ENCODE measurements around the gene HIF3A. TPM values are rescaled to one million over a fixed set of nuclear protein-coding genes. Genes with fewer than 3 reads are reported as not detected.

The HIF3A gene
- total and polyA plus RNA-seq, 2 of the 8 experiments (the other 6 are each of a cell fraction or from before 2014, with no cell fraction given), result 38.6 to 38.8 TPM

DNA sequence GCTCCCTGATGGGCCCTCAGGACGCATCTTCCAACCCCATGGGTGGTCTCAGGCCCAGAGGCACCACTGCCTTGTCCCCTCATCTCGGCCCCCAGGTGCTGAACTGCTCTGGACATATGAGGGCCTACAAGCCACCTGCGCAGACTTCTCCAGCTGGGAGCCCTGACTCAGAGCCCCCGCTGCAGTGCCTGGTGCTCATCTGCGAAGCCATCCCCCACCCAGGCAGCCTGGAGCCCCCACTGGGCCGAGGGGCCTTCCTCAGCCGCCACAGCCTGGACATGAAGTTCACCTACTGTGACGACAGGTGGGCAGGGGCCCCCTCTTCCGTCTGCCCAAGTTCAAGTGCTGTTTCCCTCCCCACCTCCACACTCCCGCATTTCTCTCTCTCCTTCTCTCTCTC lies 12.2 kb downstream of the HIF3A start:
- Histone ChIP-seq H4K5ac (ENCODE audit: insufficient read length, low read depth, low read length) (no peak overlapping the region), H2AK5ac (ENCODE audit: low read depth, low read length) (no peak overlapping the region), H2AFZ (ENCODE audit: low read length) (no peak overlapping the region), H3K4me3 (ENCODE audit: extremely low read depth in 1 of 4, insufficient read depth in 2 of 4, low read depth in 3 of 4, low read length in 4 of 4) (no peak overlapping the region), H3K56ac (replicated peaks; ENCODE audit: insufficient read length, low read depth, low read length) (no peak overlapping the region), H3K79me1 (ENCODE audit: low read depth, low read length) (no peaks in the 10 kb centered on the region), H2BK12ac (ENCODE audit: low read depth, low read length) (no peak overlapping the region), H3K23me2 (ENCODE audit: low read depth, low read length) (no peaks in the 10 kb centered on the region), H2BK15ac (ENCODE audit: low read length) (no peak overlapping the region), H3K4me2 (ENCODE audit: insufficient read depth in 1 of 2, low read depth in 2 of 2, low read length in 2 of 2) (no peak overlapping the region), H3K4ac (replicated peaks; ENCODE audit: insufficient read length, low read depth, low read length) (no peak overlapping the region), H3K23ac (ENCODE audit: insufficient read length) (no peak overlapping the region), H4K91ac (replicated peaks; ENCODE audit: insufficient read length, low read length) (no peak overlapping the region), H3K14ac (ENCODE audit: insufficient read length) (no peak overlapping the region), H2BK5ac (ENCODE audit: low read depth, low read length) (no peak overlapping the region), H3K79me2 (ENCODE audit: control insufficient read depth in 1 of 2, insufficient read depth in 2 of 2, low read length in 2 of 2) (no peaks in the 10 kb centered on the region), H3K27ac (ENCODE audit: low read depth, low read length) (no peak overlapping the region), H3K9me3 (ENCODE audit: insufficient read depth in 2 of 2, low read depth in 1 of 2, low read length in 1 of 2) (peaks cover 10 to 13% of the 10 kb centered on the region in 2 experiments; a peak in 3 of 4 replicates), H3K4me1 (replicated peaks in 1 of 4; ENCODE audit: control insufficient read depth in 3 of 4, insufficient read depth in 4 of 4, low read length in 3 of 4) (peaks cover 0 to 3% (median under 1%) of the 10 kb centered on the region in 4 experiments; a peak in 2 of 7 replicates), H2BK20ac (ENCODE audit: low read length) (no peak overlapping the region), H4K8ac (ENCODE audit: extremely low read depth, insufficient read depth, low read length) (no peak overlapping the region; the same call in 1 of the 2 replicates), H3K27me3 (replicated peaks in 1 of 4; ENCODE audit: control insufficient read depth in 3 of 4, extremely low read depth in 1 of 4, insufficient read depth in 3 of 4, low read length in 3 of 4) (no peaks in the 10 kb centered on the region), H2BK120ac (replicated peaks; ENCODE audit: low read depth, low read length) (no peak overlapping the region), H4K20me1 (replicated peaks in 1 of 2; ENCODE audit: control insufficient read depth in 1 of 2, insufficient read depth in 2 of 2, low read length in 2 of 2) (peaks cover 0 to 5% of the 10 kb centered on the region in 2 experiments), H3K9ac (replicated peaks in 1 of 4; ENCODE audit: extremely low read depth in 1 of 4, low read depth in 3 of 4, low read length in 3 of 4) (no peak overlapping the region), H3K36me3 (ENCODE audit: control insufficient read depth in 2 of 4, insufficient read depth in 4 of 4, low read length in 3 of 4) (peaks cover 7 to 75% (median 41%) of the 10 kb centered on the region in 4 experiments; a peak in 7 of 8 replicates), H3K18ac (ENCODE audit: extremely low read depth, low read length) (no peak overlapping the region)
- ChIA-PET POLR2A (ENCODE audit: partially characterized antibody) (interaction anchor here (2.1 to 2.6 kb wide), 2 partner anchors 10 to 13 kb away, joined by 7 to 8 read pairs; no protein-coding TSS in a partner anchor), CTCF (ENCODE audit: partially characterized antibody) (interaction anchor here (0.6 to 2.1 kb wide), 2 partner anchors 25 to 44 kb away, joined by 3 to 5 read pairs; no protein-coding TSS in a partner anchor)
- 85 to 100% methylated on average over 1 to 10 of the region's 10 CpGs for WGBS, 2 experiments (ENCODE audit: extremely low coverage in 1 of 2, insufficient coverage in 1 of 2, insufficient read length in 1 of 2, insufficient replicate concordance in 2 of 2, low coverage in 1 of 2, low lambda C conversion rate in 2 of 2, missing lambda C conversion rate in 1 of 2)
- DNase-seq (ENCODE audit: low read depth in 1 of 2, low spot score in 2 of 2) (no peak), FAIRE-seq (no peak)
- TF ChIP-seq JUND (IDR thresholded peaks at IDR 0.05; ENCODE audit: low read length), result no peak
- no peak for TF ChIP-seq NRF1 (IDR thresholded peaks at IDR 0.05; ENCODE audit: low read depth, low read length)
- no peak for TF ChIP-seq CHD2 (IDR thresholded peaks at IDR 0.05; ENCODE audit: low read length)
- no peak for TF ChIP-seq NANOG (IDR thresholded peaks at IDR 0.05; ENCODE audit: insufficient read depth, low read depth, low read length, poor library complexity, severe bottlenecking)
- no peak for TF ChIP-seq RBBP5 (IDR thresholded peaks at IDR 0.05; ENCODE audit: borderline replicate concordance, low read depth, low read length)
- no peak for TF ChIP-seq YY1 (IDR thresholded peaks at IDR 0.05; ENCODE audit: low read depth, low read length)
- TF ChIP-seq CHD1 (IDR thresholded peaks at IDR 0.05; ENCODE audit: low read depth, low read length), result no peak

All from H1 (cell line).